ENCODE measurements around the gene SET.
A peak's percentile ranks its signal among the peaks of the same experiment; 100 is the strongest.

Gene SET

DNA sequence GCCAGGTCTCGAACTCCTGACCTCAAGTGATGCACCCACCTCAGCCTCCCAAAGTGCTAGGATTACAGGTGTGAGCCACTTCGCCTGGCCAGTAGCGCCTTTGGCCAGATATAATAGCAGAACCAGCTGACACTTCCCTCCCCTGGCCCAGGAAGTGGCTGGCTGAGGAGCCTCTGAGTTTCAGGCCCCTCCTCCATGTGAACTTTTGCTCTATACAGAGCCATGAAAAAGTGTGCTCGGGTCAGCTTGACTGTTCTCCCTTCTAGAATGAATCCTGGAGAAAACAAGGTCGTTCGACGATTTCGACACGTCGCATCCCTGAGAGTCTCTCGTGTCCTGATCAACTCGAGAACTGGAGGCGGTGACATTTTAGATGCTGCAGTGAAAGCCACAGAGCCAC is 43.6 kb downstream of the SET start:
- no peak for DNase-seq

DNA sequence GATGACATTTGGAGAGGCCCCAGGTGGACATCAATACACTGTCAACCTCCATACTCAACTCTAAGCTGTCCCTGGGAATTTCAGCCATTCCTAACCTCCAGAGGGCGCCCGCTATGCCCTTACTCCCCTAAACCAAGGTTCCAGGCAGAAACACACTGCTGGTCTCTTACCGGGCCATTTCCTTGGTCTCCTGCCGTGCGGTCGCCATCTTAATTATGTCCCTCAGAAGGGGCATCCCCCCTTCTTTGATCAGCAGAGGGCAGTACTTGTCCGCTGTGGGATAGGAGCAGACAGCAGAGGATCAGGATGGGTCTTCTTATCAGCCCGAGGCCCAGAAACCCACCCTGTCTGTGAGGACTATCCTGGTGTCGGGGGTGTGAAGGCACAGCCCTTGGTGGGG is 44.2 kb downstream of the SET start:
- peak; percentile 36 for DNase-seq

DNA sequence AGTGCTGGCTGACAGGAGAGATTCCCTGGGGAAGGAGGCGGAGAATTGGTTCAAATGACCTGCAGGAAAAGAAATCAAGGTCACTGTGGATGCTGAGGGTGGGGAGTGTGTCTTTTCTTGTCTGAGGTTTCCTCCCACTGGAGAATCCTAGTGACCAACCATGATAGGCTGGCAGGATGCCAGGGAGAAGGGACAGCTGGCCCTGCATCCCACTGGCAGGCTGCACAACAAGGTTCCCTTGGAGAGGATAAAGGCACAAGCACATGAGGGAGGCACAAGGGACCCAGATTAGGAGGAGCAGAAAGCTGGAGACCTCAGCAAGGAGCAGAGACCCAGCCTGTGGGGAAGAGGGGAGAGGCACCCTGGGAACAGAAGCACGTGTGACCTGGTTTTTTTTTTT is 46.4 kb downstream of the SET start:
- DNase-seq: no peak

DNA sequence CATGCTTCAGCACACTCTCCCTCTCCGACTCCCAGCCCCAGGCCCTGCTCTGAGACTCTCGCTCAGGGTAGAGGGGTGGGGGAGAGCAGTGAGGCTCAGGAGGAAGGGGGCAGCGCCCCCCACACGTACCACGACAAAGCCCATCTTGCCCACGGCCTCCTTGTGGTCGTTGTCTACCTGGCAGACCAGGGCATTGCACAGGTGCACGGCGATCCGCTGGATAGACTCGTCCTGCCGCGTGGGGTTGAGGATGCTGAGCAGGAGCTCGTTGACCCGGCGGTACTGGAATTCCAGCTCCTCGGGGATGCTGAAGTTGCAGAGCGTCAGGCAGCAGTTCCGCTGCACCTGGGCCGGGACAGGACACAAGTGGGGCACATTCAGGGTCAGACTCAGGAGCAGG is 53.4 kb downstream of the SET start:
- DNase-seq: no peak

DNA sequence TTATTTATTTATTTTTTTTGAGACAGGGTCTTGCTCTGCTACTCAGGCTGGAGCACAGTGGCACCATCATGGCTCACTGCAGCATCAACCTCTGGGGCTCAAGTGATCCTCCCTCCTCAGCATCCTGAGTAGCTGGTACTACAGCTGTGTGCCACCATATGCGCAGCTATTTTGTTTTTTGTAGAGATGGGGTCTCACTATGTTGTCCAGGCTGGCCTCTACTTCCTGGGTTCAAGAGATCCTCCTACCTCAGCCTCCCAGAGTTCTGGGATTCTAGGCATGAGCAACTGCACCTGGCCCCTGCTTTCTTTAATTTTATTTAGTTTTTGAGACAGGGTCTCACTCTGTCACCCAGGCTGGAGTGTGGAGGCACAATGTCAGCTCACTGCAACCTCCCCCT is 54.4 kb downstream of the SET start:
- DNase-seq: no peak
